Neural cell (in vitro differentiated cells): ENCODE results near the gene RS1. TPM values are rescaled to one million over a fixed set of nuclear protein-coding genes. Genes with fewer than 3 reads are reported as not detected.

Source experiments
- H2AFZ ChIP-seq: fragments of 200-600, 300-800 bp; sonication (generic), shearing (Covaris generic); 2 replicates; pipeline ENCODE4 v1.6.0; 2014; ENCODE audit warnings: low read depth, mild to moderate bottlenecking, antibody characterized with exemption, low read length, moderate library complexity
- H3F3A ChIP-seq: fragments of 200-600 bp; shearing (Covaris generic); 2 replicates; pipeline ENCODE4 v1.6.1; 2016; ENCODE audit warnings: mild to moderate bottlenecking, moderate library complexity, mixed read lengths, antibody characterized with exemption, low read length; ENCODE audit not compliant: insufficient read depth, poor library complexity, severe bottlenecking
- H3K27ac ChIP-seq: fragments of 200-600, 300-800 bp; sonication (generic), shearing (Covaris generic); 2 replicates; pipeline ENCODE4 v1.5.1; 2014; ENCODE audit warnings: mild to moderate bottlenecking, low read length, moderate library complexity
- H3K27me3 ChIP-seq: fragments of 300-800, 200-600 bp; sonication (generic), shearing (Covaris generic); 2 replicates; pipeline ENCODE4 v1.6.0; 2014; ENCODE audit warnings: mild to moderate bottlenecking, low read depth, low read length, moderate library complexity; ENCODE audit not compliant: insufficient read depth
- H3K36me3 ChIP-seq: fragments of 300-800, 200-600 bp; sonication (generic), shearing (Covaris generic); 2 replicates; pipeline ENCODE4 v1.5.1; 2014; ENCODE audit warnings: mild to moderate bottlenecking, antibody characterized with exemption, low read length, moderate library complexity; ENCODE audit not compliant: insufficient read depth
- H3K4me2 ChIP-seq: fragments of 300-800, 200-600 bp; sonication (generic), shearing (Covaris generic); 2 replicates; pipeline ENCODE4 v1.6.0; 2014; ENCODE audit warnings: mild to moderate bottlenecking, low read length
- H3K4me3 ChIP-seq: fragments of 300-800, 200-600 bp; sonication (generic), shearing (Covaris generic); 2 replicates; pipeline ENCODE4 v1.5.1; 2014; ENCODE audit warnings: mild to moderate bottlenecking, low read length, moderate library complexity
- H3K79me2 ChIP-seq: fragments of 200-600 bp; shearing (Covaris generic); replicated peaks from 2 replicates; pipeline ENCODE4 v1.6.0; 2014; ENCODE audit warnings: mild to moderate bottlenecking, low read length, moderate library complexity; ENCODE audit not compliant: insufficient read depth
- H3K9ac ChIP-seq: fragments of 300-800, 200-600 bp; sonication (generic), shearing (Covaris generic); 2 replicates; pipeline ENCODE4 v1.6.1; 2016; ENCODE audit warnings: mild to moderate bottlenecking, low read length, mixed read lengths
- H3K9me2 ChIP-seq: fragments of 200-600 bp; shearing (Covaris generic); 2 replicates; pipeline ENCODE4 v1.6.1; 2016; ENCODE audit warnings: mild to moderate bottlenecking, low read length, mixed read lengths; ENCODE audit not compliant: insufficient read depth
- H3K9me3 ChIP-seq: fragments of 200-600, 300-800 bp; sonication (generic), shearing (Covaris generic); 2 replicates; pipeline ENCODE4 v1.6.1; 2016; ENCODE audit warnings: mild to moderate bottlenecking, mixed run types, low read length, moderate library complexity, mixed read lengths
- H4K20me1 ChIP-seq: fragments of 200-600 bp; shearing (Covaris generic); 2 replicates; pipeline ENCODE4 v1.6.1; 2016; ENCODE audit warnings: mild to moderate bottlenecking, mixed run types; ENCODE audit not compliant: insufficient read depth
- CTCF ChIP-seq: fragments of 450-650 bp; IDR thresholded peaks from 2 replicates; pipeline ENCODE4 v1.5.1; 2014; ENCODE audit warnings: antibody characterized with exemption, mild to moderate bottlenecking, moderate library complexity; ENCODE audit not compliant: poor library complexity, severe bottlenecking
- EP300 ChIP-seq: fragments of 450-650 bp; conservative IDR thresholded peaks from 2 replicates; pipeline ENCODE4 v1.6.1; 2014; ENCODE audit warnings: antibody characterized with exemption, mild to moderate bottlenecking, moderate library complexity; ENCODE audit not compliant: poor library complexity, severe bottlenecking
- EZH2 ChIP-seq: fragments of 200-600, 300-800 bp; shearing (Covaris generic), sonication (generic); IDR thresholded peaks from 2 replicates; pipeline ENCODE4 v1.6.1; 2014; ENCODE audit warnings: antibody characterized with exemption, low read length, borderline replicate concordance, mild to moderate bottlenecking; ENCODE audit not compliant: insufficient read depth, poor library complexity, severe bottlenecking
- MXI1 ChIP-seq: fragments of 450-650 bp; conservative IDR thresholded peaks from 2 replicates; pipeline ENCODE4 v1.6.1; 2014; ENCODE audit warnings: antibody characterized with exemption, mild to moderate bottlenecking; ENCODE audit not compliant: poor library complexity, severe bottlenecking
- POLR2AphosphoS5 ChIP-seq: IDR thresholded peaks from 2 replicates; pipeline ENCODE4 v1.6.1; 2012
- RAD21 ChIP-seq: fragments of 450-650 bp; conservative IDR thresholded peaks from 2 replicates; pipeline ENCODE4 v1.6.1; 2014; ENCODE audit warnings: antibody characterized with exemption, mild to moderate bottlenecking, moderate library complexity
- REST ChIP-seq: IDR thresholded peaks from 2 replicates; pipeline ENCODE4 v1.6.1; 2012; ENCODE audit warnings: borderline replicate concordance
- SMC3 ChIP-seq: fragments of 450-650 bp; conservative IDR thresholded peaks from 2 replicates; pipeline ENCODE4 v1.6.1; 2014; ENCODE audit warnings: antibody characterized with exemption, mild to moderate bottlenecking, moderate library complexity; ENCODE audit not compliant: poor library complexity
- TAF1 ChIP-seq: IDR thresholded peaks from 2 replicates; pipeline ENCODE4 v1.6.1; 2012; ENCODE audit warnings: low read depth
- polyA plus RNA-seq: library from polyadenylated mRNA; depleted of rRNA; stranded (reverse); fragments of >200 nt; gene quantifications from 2 replicates; pipeline ENCODE4 v1.2.3, GENCODE V29; 2014

Gene RS1
- polyA plus RNA-seq, 1 donor from 2014 or later = not detected

- Histone ChIP-seq H3K27ac (no peak overlapping the region), H2AFZ (no peak overlapping the region), H3K4me3 (no peak overlapping the region), H3F3A (no peaks in the 10 kb centered on the region), H4K20me1 (no peaks in the 10 kb centered on the region), H3K36me3 (no peaks in the 10 kb centered on the region), H3K9ac (no peak overlapping the region), H3K79me2 (no peaks in the 10 kb centered on the region), H3K27me3 (no peaks in the 10 kb centered on the region), H3K9me3 (no peaks in the 10 kb centered on the region), H3K9me2 (no peaks in the 10 kb centered on the region), H3K4me2 (no peak overlapping the region)
- no peak for TF ChIP-seq SMC3
- no peak for TF ChIP-seq POLR2AphosphoS5
- no peak for TF ChIP-seq CTCF
- TF ChIP-seq MXI1 = no peak
- no peak for TF ChIP-seq EP300
- TF ChIP-seq REST = no peak
- TF ChIP-seq RAD21 = no peak
Measured at GRCh38 chrX:18649498-18649951, 22.4 kb downstream of the RS1 start.

- Histone ChIP-seq H3K4me2 (no peak overlapping the region), H3K27me3 (no peaks in the 10 kb centered on the region), H3K9me2 (no peaks in the 10 kb centered on the region), H2AFZ (no peak overlapping the region), H3K9me3 (no peaks in the 10 kb centered on the region), H3K27ac (no peak overlapping the region), H3K4me3 (no peak overlapping the region), H3K79me2 (no peaks in the 10 kb centered on the region), H3K9ac (no peak overlapping the region), H4K20me1 (no peaks in the 10 kb centered on the region), H3F3A (no peaks in the 10 kb centered on the region), H3K36me3 (no peaks in the 10 kb centered on the region)
- TF ChIP-seq MXI1 (no peak), EP300 (no peak)
Measured at GRCh38 chrX:18647621-18648020, 24.3 kb downstream of the RS1 start.

- Histone ChIP-seq H3F3A (no peaks in the 10 kb centered on the region), H3K4me2 (no peak overlapping the region), H3K36me3 (no peaks in the 10 kb centered on the region), H3K4me3 (no peak overlapping the region), H4K20me1 (no peaks in the 10 kb centered on the region), H2AFZ (no peak overlapping the region), H3K27ac (no peak overlapping the region), H3K27me3 (no peaks in the 10 kb centered on the region), H3K9me2 (no peaks in the 10 kb centered on the region), H3K9ac (no peak overlapping the region), H3K9me3 (no peaks in the 10 kb centered on the region), H3K79me2 (no peaks in the 10 kb centered on the region)
- TF ChIP-seq TAF1 (no peak), SMC3 (no peak), POLR2AphosphoS5 (no peak), RAD21 (no peak), EZH2 (no peak), CTCF (no peak), MXI1 (no peak)
Measured at GRCh38 chrX:18643853-18644252, 28.1 kb downstream of the RS1 start.
